CD4-positive, alpha-beta T cell treated with Interleukin-2 at 100 ng/mL for 4 hours (primary cell): Measurements from ENCODE around the gene PPFIBP2.
"Not testable (repeated sequence)": the region's sequence is repeated elsewhere in the genome, so short reads cannot be mapped to it uniquely, and the experiment has no call there.

Experiments
- DNase-seq: peaks from one replicate; pipeline ENCODE4 v3.0.0-alpha.2; 2020; ENCODE audit warnings: low spot score

PPFIBP2 gene

GRCh38 chr11:7499081-7499480 is 14.7 kb upstream of the PPFIBP2 start:
- DNase-seq = no peak

DNA sequence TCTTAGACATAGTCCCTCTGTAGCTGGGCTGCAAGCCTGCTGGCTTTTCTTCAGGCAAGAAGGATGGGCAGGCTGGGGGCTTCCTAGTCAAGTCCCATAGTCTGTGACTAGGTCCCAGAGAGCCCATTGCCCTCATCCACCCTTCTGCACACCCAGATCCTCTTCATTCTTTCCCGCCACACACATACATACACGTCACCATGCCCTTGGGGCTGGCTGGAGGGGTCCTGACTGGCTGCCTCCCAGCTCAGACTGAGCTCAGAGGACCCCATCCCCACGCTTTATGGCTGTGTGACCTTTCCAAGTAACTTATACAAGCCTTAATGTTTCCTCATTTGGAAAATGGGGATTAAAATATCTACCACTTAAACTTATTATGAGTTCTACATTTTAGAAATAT is 13.5 kb upstream of the PPFIBP2 start:
- DNase-seq = no peak

DNA sequence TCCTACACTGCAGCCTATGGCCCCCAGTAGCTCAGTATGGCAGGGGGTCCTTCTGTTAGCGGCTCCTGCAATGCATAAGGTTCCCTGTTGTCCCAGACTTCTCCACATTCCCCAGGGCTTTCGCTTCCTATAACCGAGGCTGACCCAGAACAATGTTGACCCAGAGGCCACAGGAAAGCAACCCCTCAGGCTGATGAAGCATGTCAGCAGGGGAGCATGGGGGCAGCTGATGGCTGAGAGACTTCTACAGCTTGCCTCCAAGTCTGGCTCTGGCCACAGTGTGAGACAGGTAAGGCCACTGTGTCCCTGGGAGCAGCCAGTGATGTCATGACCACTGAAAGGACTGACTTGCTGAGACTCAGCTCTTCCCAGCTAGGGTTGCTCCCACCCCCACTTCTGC is 12.5 kb upstream of the PPFIBP2 start:
- no peak for DNase-seq

DNA sequence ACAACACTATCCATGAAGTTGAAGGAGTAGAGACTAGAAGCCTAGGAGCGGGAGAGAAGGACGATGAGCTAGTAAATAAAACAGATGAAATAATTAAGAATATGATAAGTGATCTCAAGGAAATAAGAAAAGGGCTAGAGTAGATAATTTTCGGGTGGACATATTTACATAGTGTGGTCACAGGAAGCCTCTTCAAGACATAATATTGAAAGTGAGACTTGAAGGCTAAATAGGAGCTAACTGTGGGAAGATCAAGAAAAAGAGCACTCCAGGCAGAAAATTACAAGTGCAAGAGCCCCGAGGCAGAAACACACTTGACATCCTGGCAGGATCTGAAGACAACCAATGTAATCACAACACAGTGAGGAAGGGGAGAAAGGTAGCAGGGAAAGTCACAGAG is 11.9 kb upstream of the PPFIBP2 start:
- no peak for DNase-seq

GRCh38 chr11:7506243-7506642 is 7.6 kb upstream of the PPFIBP2 start:
- DNase-seq = no peak

DNA sequence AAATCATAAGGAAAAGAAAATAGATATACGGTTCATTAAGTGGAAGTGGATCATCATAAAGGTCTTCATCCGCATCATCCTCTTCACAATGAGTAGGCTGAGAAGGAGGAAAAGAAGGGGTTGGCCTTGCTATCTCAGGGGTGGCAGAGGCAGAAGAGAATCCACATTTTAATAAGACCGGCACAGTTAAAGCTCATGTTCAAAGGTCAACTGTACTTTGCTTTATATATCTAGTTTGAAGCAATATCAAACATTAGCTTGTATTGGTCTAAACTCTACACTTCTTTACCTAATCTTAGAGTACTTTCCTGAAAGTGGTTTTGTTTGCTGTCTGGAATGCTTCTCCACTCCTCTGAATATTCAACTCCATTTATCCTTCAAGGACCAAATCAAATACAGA is 5.7 kb upstream of the PPFIBP2 start:
- no peak for DNase-seq

- DNase-seq = no peak
These were observed 3.8 kb upstream of the PPFIBP2 start for GRCh38 chr11:7509966-7510365.

DNA sequence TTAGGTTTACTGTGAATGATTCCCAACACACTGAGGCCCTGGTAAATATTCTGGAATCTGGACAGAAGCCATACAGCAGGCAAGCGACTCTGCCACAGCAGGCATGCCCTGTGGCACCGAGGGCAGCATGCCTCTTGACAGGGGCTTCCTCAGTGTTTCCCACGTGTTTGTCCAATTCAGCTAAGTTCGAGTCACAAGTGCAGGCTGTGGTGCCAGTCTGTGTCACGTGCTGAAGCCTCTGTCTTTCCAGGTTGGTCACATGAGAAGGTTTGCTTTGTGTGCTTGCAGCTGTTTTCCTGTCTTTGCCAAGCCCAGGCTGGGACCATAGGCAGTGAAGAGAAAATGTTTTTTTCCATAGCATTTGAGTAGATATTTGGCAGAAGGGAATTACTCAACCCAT is 2.4 kb upstream of the PPFIBP2 start:
- no peak for DNase-seq

GRCh38 chr11:7512525-7513233 is 1.1 kb upstream of the PPFIBP2 start:
- peak; percentile 2 for DNase-seq

GRCh38 chr11:7514099-7514591 is 346 bp downstream of the PPFIBP2 start:
- no peak for DNase-seq

- DNase-seq = no peak
These were observed 1.7 kb downstream of the PPFIBP2 start for GRCh38 chr11:7515447-7515886.

DNA sequence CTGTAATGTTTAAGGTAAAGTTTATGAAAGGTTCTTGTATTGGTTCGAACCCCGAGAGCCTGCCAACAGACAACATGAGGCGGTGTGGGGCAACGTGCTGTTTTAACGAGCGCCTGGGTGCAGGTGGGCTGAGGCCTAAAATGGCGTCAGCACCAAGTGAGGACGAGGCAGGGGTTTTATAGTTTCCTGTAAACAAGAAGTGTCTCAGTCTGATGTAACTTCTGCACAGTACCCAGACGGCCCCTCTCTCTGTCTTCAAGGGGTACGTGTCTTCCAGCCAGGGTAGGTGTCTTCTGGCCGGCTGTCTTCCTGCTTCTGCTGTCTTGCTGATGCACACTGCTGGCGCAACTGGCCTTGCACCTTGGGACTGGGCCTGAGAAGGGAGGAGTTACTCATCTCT is 2.7 kb downstream of the PPFIBP2 start:
- no peak for DNase-seq

GRCh38 chr11:7517743-7518142 is 3.9 kb downstream of the PPFIBP2 start:
- DNase-seq = not testable (repeated sequence)

DNA sequence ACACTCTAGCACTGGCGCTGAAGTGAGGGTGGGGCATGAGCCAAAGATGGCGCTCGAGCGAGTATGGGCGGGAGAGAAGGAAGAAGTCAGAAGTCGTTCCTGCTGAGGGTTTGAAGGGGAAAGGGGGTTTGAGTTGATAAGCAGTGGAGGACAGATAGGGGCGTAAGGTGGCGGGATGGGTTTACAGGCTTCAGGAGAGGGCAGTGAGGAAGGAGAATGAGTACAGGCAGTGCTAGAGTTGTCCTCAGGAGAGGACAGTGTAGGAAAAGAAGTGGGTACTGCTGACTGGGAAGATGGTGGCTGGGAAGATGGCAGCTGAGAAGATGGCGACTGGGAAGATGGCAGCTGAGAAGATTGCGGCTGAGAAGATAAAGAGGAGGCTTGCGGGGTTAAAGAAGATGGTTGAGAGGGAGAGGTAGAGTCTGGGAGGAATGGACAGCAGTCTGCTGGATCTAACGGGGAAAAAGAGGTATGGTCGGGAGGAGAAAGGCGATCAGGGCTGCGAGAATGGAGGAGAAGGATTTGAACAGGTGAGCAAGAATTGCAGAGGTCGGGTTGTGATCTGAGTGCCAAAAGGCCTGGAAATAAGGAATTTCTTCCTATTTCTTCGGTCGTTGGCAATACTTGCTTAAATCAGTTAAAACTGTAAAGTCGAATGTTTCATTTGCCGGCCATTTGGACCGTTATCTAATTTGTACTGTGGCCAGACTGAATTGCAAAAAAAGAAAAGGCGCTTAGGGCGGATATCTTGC is 5.2 kb downstream of the PPFIBP2 start:
- DNase-seq = no peak

DNA sequence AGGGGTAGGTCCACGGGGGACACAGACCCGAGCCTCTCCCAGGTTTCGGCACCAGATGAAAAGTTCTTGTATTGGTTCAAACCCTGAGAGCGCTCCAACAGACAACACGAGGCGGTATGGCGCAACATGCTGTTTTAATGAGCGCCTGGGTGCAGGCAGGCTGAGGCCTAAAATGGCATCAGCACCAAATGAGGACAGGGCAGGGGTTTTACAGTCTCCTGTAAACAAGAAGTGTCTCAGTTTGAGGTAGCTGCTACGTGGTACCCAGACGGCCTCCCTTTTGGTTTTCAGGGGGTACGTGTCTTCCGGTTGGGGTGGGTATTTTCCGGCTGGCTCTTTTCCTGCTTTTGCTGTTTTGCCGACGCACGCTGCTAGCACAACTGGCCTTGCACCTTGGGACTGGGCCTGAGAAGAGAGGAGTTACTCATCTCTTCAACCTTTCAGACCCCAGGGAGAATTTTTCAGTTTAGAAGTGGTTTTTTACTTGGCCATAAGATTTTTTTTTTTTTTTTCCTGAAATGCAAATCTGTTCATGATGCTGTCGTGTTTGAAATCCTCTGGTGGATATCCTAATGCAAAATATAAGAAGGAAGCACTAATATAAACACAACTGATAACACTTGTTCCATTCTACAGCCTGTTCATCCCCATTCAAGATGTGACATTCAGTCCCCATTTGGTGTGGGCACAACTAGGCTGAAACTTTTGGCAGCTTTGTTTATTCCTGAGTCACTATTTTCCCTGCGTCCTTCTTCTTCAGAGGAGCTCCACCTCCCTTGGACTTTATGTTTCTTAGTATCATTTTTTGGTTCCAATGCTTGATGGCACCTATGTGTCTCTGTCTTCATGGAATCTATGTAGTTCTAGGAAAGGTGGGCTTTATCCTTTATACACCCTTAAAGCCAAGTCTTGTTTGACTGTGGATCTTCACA is 6.5 kb downstream of the PPFIBP2 start:
- no peak for DNase-seq

- no peak for DNase-seq
These were observed 7.2 kb downstream of the PPFIBP2 start for GRCh38 chr11:7520981-7521487.

DNA sequence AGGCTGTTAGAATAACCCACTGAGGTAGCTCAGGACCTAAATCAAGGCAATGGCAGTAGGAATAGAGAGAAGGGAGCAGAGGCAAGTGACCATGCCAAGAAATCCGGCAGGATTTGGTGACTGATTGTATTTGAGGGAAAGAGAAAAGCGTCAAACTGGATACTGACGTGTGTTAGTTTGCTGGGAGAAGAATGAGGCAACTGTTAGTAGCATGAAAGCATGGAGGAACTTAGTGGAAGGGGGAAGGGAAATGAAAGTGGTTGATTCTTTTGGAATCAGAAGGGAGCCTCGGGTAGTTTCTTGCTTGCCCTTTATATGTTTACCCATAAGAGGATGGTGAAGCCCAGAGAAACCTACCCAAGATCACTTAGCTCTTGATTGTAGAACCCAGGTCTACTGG is 8.3 kb downstream of the PPFIBP2 start:
- DNase-seq = no peak

GRCh38 chr11:7522546-7522945 is 8.7 kb downstream of the PPFIBP2 start:
- no peak for DNase-seq

- no peak for DNase-seq
These were observed 9.8 kb downstream of the PPFIBP2 start for GRCh38 chr11:7523416-7524210.

DNA sequence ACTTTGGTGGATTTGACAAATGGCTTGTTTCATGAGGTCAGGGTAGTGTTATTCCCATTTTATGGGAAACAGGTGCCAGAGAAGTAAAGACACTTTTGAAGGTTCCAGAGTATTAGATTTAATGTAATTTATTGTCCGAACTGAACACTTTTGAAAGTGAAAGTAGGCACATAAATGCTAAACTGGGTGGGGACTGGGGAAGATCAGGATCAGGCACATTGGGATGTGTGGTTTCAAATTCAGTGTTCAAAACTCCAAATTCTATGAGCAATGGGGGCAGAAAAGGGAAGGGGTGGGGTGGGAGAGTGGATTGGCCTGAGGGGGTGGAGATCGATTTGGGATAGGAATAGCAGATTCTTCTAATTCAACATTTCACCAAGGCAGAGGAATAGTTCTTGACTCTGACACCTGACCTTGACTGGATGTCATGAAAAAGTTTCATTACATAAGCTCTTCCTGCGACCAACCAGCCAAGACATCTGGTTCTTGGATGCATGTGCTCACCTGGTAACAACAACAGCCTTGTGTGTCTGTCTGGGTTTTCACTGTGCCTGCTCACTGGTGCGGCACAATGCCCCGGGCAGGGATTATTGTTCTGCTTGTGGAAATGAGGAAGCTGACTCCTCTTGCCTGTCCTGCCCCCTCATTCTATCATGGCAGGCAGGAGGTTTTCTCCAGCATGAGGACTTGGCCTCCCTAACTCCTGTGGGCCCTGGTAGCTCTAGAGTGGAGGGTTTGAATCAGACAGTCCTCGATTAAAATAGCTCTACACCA is 10.8 kb downstream of the PPFIBP2 start:
- DNase-seq = no peak

DNA sequence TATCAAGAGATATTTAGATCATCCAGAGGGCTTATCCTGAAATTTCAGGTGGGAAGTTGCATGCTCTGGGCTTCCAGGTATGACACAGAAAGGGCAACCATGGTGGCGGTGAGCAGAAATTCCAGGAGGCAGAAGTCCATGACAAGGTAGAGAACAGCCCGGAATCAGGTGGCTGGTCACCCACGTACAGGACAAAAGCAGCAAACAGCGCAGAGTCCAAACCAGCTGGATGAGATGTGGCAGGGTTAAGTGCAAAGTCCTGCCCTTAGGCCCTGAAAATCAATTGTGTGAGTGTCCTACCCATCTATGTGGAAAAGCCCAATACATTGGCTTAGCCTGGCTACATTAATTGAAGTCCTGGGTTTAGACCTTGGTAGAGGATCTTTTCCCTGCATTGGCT is 11.6 kb downstream of the PPFIBP2 start:
- DNase-seq = no peak
